ENCODE measurements around the gene CHIT1. TPM values are rescaled to one million over a fixed set of nuclear protein-coding genes. Genes with fewer than 3 reads are reported as not detected.
"Not testable (repeated sequence)": the region's sequence is repeated elsewhere in the genome, so short reads cannot be mapped to it uniquely, and the experiment has no call there.

The CHIT1 gene
- total RNA-seq, 2 experiments from 2014 or later: 0.58 to 1.1 TPM

GRCh38 chr1:203265541-203265940 is 36.1 kb upstream of the CHIT1 start:
- H3K4me1 Mint-ChIP-seq (ENCODE audit: low read depth): peaks cover 11% of the 10 kb centered on the region
- peaks cover 6% of the 10 kb centered on the region for H3K27me3 Mint-ChIP-seq
- ChIA-PET CTCF (interaction anchor here (0.6 to 1.4 kb wide), 2 partner anchors 98 to 222 kb away, joined by 4 to 6 read pairs; no protein-coding TSS in a partner anchor), POLR2A (no interaction called here)
- Histone ChIP-seq H3K4me1 (ENCODE audit: insufficient read depth, low read length) (peaks cover 26% of the 10 kb centered on the region), H3K36me3 (ENCODE audit: insufficient read depth, low read length) (no peaks in the 10 kb centered on the region), H3K27ac (ENCODE audit: low read depth in 1 of 2, low read length in 2 of 2) (no peak overlapping the region), H3K27me3 (ENCODE audit: control insufficient read depth in 1 of 2, insufficient read depth in 2 of 2, low read length in 2 of 2) (no peaks in the 10 kb centered on the region), H3K4me3 (ENCODE audit: low read length) (no peak overlapping the region), H3K9me3 (ENCODE audit: control insufficient read depth in 1 of 2, insufficient read depth in 1 of 2, low read length in 2 of 2) (no peaks in the 10 kb centered on the region)
- ATAC-seq (ENCODE audit: poor library complexity) (no peak), DNase-seq (no peak)
- no peaks in the 10 kb centered on the region for H3K36me3 Mint-ChIP-seq (ENCODE audit: low read depth)
- H3K4me3 Mint-ChIP-seq: no peak overlapping the region
- no peaks in the 10 kb centered on the region for H3K9me3 Mint-ChIP-seq
- H3K27ac Mint-ChIP-seq: no peak overlapping the region
- intact Hi-C loops (cut with DNase I, micrococcal nuclease): loop anchor here (5.0 to 10.0 kb wide), 3 partner anchors 359 to 859 kb away; partner anchors contain the start of gene ATP2B4 (in 1 of the 2)
- no peak for TF ChIP-seq CTCF (IDR thresholded peaks at IDR 0.05)

GRCh38 chr1:203264052-203264501 is 34.6 kb upstream of the CHIT1 start:
- Mint-ChIP-seq H3K9me3 (no peaks in the 10 kb centered on the region), H3K36me3 (ENCODE audit: low read depth) (no peaks in the 10 kb centered on the region), H3K4me3 (no peak overlapping the region), H3K4me1 (ENCODE audit: low read depth) (peaks cover 11% of the 10 kb centered on the region), H3K27me3 (peaks cover 13% of the 10 kb centered on the region), H3K27ac (no peak overlapping the region)
- no peak for TF ChIP-seq CTCF (IDR thresholded peaks at IDR 0.05)
- POLR2A ChIA-PET: interaction anchor here (1.2 kb wide), 1 partner anchor 57 kb away, joined by 3 read pairs; no protein-coding TSS in a partner anchor
- H3K36me3 ChIP-seq (ENCODE audit: insufficient read depth, low read length): no peaks in the 10 kb centered on the region
- H3K9me3 ChIP-seq (ENCODE audit: control insufficient read depth in 1 of 2, insufficient read depth in 1 of 2, low read length in 2 of 2): no peaks in the 10 kb centered on the region
- no peak for DNase-seq
- H3K27ac ChIP-seq (ENCODE audit: low read depth in 1 of 2, low read length in 2 of 2): no peak overlapping the region
- peaks cover 16% of the 10 kb centered on the region for H3K4me1 ChIP-seq (ENCODE audit: insufficient read depth, low read length)
- no peak overlapping the region for H3K4me3 ChIP-seq (ENCODE audit: low read length)
- intact Hi-C loops (cut with DNase I, micrococcal nuclease): loop anchor here (10.0 kb wide), 2 partner anchors 361 to 861 kb away; partner anchors contain the start of gene ATP2B4 (in 1 of the 2)
- no peak for ATAC-seq (ENCODE audit: poor library complexity)
- CTCF ChIA-PET: interaction anchor here (0.6 kb wide), 1 partner anchor 232 kb away, joined by 3 read pairs; no protein-coding TSS in a partner anchor
- H3K27me3 ChIP-seq (ENCODE audit: control insufficient read depth in 1 of 2, insufficient read depth in 2 of 2, low read length in 2 of 2): no peaks in the 10 kb centered on the region

DNA sequence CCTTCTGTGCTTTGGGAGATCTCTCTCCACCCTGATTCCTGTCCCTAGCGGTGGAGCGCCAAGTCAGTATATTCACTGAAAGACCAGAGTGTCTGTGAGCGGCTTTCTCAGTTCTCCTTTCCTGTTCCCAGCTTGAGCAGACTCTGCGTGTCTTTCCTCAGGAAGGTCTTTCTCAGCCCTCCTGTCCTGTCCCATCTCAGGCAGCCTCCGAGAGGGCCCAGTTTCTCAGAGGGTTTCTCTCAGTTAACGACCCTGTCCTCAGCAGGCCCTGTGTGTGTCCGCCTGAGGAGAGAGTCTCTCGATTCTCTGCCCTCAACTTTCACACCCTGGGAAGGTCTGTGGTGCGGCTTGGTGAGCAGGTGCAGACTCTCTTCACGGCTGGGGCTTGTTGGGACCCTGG is 34.0 kb upstream of the CHIT1 start:
- Histone ChIP-seq H3K27ac (ENCODE audit: low read depth in 1 of 2, low read length in 2 of 2) (no peak overlapping the region), H3K36me3 (ENCODE audit: insufficient read depth, low read length) (no peaks in the 10 kb centered on the region), H3K9me3 (ENCODE audit: control insufficient read depth in 1 of 2, insufficient read depth in 1 of 2, low read length in 2 of 2) (no peaks in the 10 kb centered on the region), H3K4me3 (ENCODE audit: low read length) (no peak overlapping the region), H3K27me3 (ENCODE audit: control insufficient read depth in 1 of 2, insufficient read depth in 2 of 2, low read length in 2 of 2) (no peaks in the 10 kb centered on the region), H3K4me1 (ENCODE audit: insufficient read depth, low read length) (peaks cover 10% of the 10 kb centered on the region)
- H3K9me3 Mint-ChIP-seq: no peaks in the 10 kb centered on the region
- ChIA-PET POLR2A (no interaction called here), CTCF (interaction anchor here (1.2 kb wide), 1 partner anchor 79 kb away, joined by 3 read pairs; no protein-coding TSS in a partner anchor)
- intact Hi-C loops (cut with DNase I, micrococcal nuclease): loop anchor here (10.0 kb wide), 2 partner anchors 361 to 861 kb away; partner anchors contain the start of gene ATP2B4 (in 1 of the 2)
- peaks cover 11% of the 10 kb centered on the region for H3K4me1 Mint-ChIP-seq (ENCODE audit: low read depth)
- no peak overlapping the region for H3K27ac Mint-ChIP-seq
- DNase-seq (no peak), ATAC-seq (ENCODE audit: poor library complexity) (no peak)
- H3K27me3 Mint-ChIP-seq: peaks cover 13% of the 10 kb centered on the region
- H3K4me3 Mint-ChIP-seq: no peak overlapping the region
- no peaks in the 10 kb centered on the region for H3K36me3 Mint-ChIP-seq (ENCODE audit: low read depth)
- TF ChIP-seq CTCF (IDR thresholded peaks at IDR 0.05): no peak

DNA sequence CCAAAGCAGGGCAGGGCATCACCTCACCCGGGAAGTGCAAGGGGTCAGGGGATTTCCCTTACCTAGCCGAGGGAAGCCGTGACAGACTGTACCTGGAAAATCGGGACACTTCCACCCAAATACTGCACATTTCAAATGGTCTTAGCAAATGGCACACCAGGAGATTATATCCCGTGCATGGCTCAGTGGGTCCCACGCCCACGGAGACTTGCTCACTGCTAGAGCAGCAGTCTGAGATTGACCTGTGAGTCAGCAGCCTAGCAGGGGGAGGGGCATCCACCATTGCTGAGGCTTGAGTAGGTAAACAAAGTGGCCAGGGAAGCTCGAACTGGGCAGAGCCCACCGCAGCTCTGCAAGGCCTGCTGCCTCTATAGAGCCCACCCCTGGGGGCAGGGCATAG is 27.2 kb upstream of the CHIT1 start:
- H3K4me3 Mint-ChIP-seq; ATAC-seq (ENCODE audit: poor library complexity); H3K4me1 ChIP-seq (ENCODE audit: insufficient read depth, low read length); DNase-seq; H3K27ac Mint-ChIP-seq; H3K4me1 Mint-ChIP-seq (ENCODE audit: low read depth); H3K36me3 ChIP-seq (ENCODE audit: insufficient read depth, low read length); H3K27ac ChIP-seq (ENCODE audit: low read depth in 1 of 2, low read length in 2 of 2); H3K9me3 Mint-ChIP-seq; H3K4me3 ChIP-seq (ENCODE audit: low read length); intact Hi-C loops (cut with DNase I, micrococcal nuclease); H3K36me3 Mint-ChIP-seq (ENCODE audit: low read depth); H3K9me3 ChIP-seq (ENCODE audit: control insufficient read depth in 1 of 2, insufficient read depth in 1 of 2, low read length in 2 of 2): not testable (repeated sequence)
- ChIA-PET CTCF (interaction anchor here (1.4 kb wide), 1 partner anchor 11 kb away, joined by 5 read pairs; no protein-coding TSS in a partner anchor), POLR2A (interaction anchor here (0.7 kb wide), 1 partner anchor 242 kb away, joined by 4 read pairs; no protein-coding TSS in a partner anchor)
- H3K27me3 Mint-ChIP-seq: peaks cover 37% of the 10 kb centered on the region
- peaks cover 16 to 18% of the 10 kb centered on the region in 2 experiments for H3K27me3 ChIP-seq (ENCODE audit: control insufficient read depth in 1 of 2, insufficient read depth in 2 of 2, low read length in 2 of 2)

DNA sequence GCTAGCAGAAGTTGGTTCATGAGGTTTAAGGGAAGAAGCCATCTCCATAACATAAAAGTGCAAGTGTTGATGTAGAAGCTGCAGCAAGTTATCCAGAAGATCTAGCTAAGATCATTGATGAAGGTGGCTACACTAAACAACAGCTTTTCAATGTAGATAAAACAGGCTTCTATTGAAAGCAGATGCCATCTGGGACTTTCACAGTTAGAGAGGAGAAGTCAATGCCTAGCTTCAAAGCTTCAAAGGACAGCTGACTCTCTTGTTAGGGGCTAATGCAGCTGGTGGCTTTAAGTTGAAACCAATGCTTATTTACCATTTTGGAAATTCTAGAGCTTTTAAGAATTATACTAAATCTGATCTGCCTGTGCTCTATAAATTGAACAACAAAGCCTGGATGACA is 25.3 kb upstream of the CHIT1 start:
- H3K4me3 Mint-ChIP-seq, POLR2A ChIA-PET: not testable (repeated sequence)

More for the DNA sequence above, 25.3 kb upstream of the CHIT1 start:
- H3K36me3 ChIP-seq (ENCODE audit: insufficient read depth, low read length); intact Hi-C loops (cut with DNase I, micrococcal nuclease); ATAC-seq (ENCODE audit: poor library complexity); H3K27ac ChIP-seq (ENCODE audit: low read depth in 1 of 2, low read length in 2 of 2); H3K4me1 Mint-ChIP-seq (ENCODE audit: low read depth); H3K27ac Mint-ChIP-seq; H3K9me3 ChIP-seq (ENCODE audit: control insufficient read depth in 1 of 2, insufficient read depth in 1 of 2, low read length in 2 of 2); H3K4me1 ChIP-seq (ENCODE audit: insufficient read depth, low read length); H3K36me3 Mint-ChIP-seq (ENCODE audit: low read depth); DNase-seq; H3K4me3 ChIP-seq (ENCODE audit: low read length); H3K9me3 Mint-ChIP-seq: not testable (repeated sequence)
- H3K27me3 Mint-ChIP-seq: peaks cover 39% of the 10 kb centered on the region
- CTCF ChIA-PET: interaction anchor here (0.6 to 1.2 kb wide), 2 partner anchors 13 to 477 kb away, joined by 3 to 4 read pairs; no protein-coding TSS in a partner anchor
- peaks cover 16 to 18% of the 10 kb centered on the region in 2 experiments for H3K27me3 ChIP-seq (ENCODE audit: control insufficient read depth in 1 of 2, insufficient read depth in 2 of 2, low read length in 2 of 2)
